ENCODE data around the gene CTTN. TPM values are rescaled to one million over a fixed set of nuclear protein-coding genes. Genes with fewer than 3 reads are reported as not detected.
"Not testable (repeated sequence)": the region's sequence is repeated elsewhere in the genome, so short reads cannot be mapped to it uniquely, and the experiment has no call there.

The CTTN gene
- total RNA-seq, 1 donor from 2014 or later: 296 TPM

DNA sequence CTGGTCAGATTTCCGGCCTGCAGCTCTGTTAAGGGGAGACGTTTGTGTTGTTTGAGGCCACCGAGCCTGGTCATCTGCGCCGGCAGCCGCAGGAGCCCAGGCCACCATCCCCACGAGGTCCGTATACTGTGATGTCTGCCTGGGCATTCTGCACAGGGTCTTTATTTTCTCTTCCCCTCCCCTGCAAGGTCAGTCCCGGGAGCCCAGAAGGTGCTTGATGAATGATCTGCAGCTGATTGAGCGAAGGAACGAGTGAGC lies 45.4 kb downstream of the CTTN start:
- Mint-ChIP-seq H3K36me3 (ENCODE audit: unreplicated experiment) (peaks cover 4% of the 10 kb centered on the region), H3K27ac (ENCODE audit: unreplicated experiment) (no peak overlapping the region), H3K4me3 (ENCODE audit: unreplicated experiment) (no peak overlapping the region), H3K4me1 (ENCODE audit: low read depth, unreplicated experiment) (peaks cover 4% of the 10 kb centered on the region), H3K9me3 (ENCODE audit: unreplicated experiment) (no peaks in the 10 kb centered on the region), H3K27me3 (ENCODE audit: unreplicated experiment) (peaks cover 2% of the 10 kb centered on the region)
- DNase-seq: no peak
- TF ChIP-seq, protein P1, sequence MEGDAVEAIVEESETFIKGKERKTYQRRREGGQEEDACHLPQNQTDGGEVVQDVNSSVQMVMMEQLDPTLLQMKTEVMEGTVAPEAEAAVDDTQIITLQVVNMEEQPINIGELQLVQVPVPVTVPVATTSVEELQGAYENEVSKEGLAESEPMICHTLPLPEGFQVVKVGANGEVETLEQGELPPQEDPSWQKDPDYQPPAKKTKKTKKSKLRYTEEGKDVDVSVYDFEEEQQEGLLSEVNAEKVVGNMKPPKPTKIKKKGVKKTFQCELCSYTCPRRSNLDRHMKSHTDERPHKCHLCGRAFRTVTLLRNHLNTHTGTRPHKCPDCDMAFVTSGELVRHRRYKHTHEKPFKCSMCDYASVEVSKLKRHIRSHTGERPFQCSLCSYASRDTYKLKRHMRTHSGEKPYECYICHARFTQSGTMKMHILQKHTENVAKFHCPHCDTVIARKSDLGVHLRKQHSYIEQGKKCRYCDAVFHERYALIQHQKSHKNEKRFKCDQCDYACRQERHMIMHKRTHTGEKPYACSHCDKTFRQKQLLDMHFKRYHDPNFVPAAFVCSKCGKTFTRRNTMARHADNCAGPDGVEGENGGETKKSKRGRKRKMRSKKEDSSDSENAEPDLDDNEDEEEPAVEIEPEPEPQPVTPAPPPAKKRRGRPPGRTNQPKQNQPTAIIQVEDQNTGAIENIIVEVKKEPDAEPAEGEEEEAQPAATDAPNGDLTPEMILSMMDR (IDR thresholded peaks at IDR 0.05; ENCODE audit: partially characterized antibody, unreplicated experiment): no peak

DNA sequence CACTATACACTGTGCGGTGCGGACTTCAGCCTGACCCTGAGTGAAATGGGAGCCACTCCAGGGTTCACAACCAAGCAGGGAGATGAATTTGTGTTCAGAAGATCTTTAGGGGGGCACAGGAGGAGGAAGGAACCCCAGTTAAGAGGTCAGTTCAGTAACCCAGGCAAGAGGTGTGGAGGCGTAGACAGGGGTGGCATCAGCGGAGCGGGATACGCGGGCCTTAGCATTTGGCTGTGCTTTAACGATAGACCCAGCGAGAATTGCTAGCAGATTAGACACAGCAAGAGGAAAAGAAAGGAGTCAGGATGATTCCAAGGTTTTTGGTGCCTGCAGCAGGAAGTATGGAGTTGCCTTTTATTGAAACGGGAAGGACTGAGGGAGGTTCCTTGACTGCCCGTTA lies 46.8 kb downstream of the CTTN start:
- H3K9me3 Mint-ChIP-seq (ENCODE audit: unreplicated experiment): peaks cover 3% of the 10 kb centered on the region
- no peak for DNase-seq
- H3K36me3 Mint-ChIP-seq (ENCODE audit: unreplicated experiment): peaks cover 17% of the 10 kb centered on the region
- peaks cover 2% of the 10 kb centered on the region for H3K27me3 Mint-ChIP-seq (ENCODE audit: unreplicated experiment)
- no peak overlapping the region for H3K27ac Mint-ChIP-seq (ENCODE audit: unreplicated experiment)
- TF ChIP-seq, protein P1 (IDR thresholded peaks at IDR 0.05; ENCODE audit: partially characterized antibody, unreplicated experiment): no peak
- H3K4me1 Mint-ChIP-seq (ENCODE audit: low read depth, unreplicated experiment): peaks cover 4% of the 10 kb centered on the region
- no peak overlapping the region for H3K4me3 Mint-ChIP-seq (ENCODE audit: unreplicated experiment)

DNA sequence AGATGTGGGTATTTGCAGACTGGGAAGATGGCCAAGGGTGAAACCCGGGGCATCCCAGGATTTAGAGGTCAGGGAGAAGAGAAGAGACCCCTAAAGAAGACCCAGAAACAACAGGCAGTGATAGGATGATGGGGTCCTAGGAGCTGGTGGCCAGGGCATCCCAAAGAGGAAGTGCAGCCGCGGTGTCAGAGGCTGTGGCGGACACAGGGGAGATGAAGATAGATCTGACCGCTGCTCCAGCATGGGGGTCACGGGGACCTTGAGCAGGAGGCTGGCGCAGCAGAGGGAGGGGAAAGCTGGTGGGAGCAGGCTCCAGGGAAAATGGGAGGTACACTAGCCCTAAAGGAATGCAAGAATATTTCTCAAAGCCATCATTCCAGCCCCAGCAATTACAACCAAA lies 47.3 kb downstream of the CTTN start:
- Mint-ChIP-seq H3K27ac (ENCODE audit: unreplicated experiment) (no peak overlapping the region), H3K4me3 (ENCODE audit: unreplicated experiment) (no peak overlapping the region), H3K9me3 (ENCODE audit: unreplicated experiment) (peaks cover 3% of the 10 kb centered on the region), H3K27me3 (ENCODE audit: unreplicated experiment) (peaks cover 2% of the 10 kb centered on the region), H3K4me1 (ENCODE audit: low read depth, unreplicated experiment) (peaks cover 4% of the 10 kb centered on the region), H3K36me3 (ENCODE audit: unreplicated experiment) (peaks cover 17% of the 10 kb centered on the region)
- TF ChIP-seq, protein P1 (IDR thresholded peaks at IDR 0.05; ENCODE audit: partially characterized antibody, unreplicated experiment): no peak
- no peak for DNase-seq

DNA sequence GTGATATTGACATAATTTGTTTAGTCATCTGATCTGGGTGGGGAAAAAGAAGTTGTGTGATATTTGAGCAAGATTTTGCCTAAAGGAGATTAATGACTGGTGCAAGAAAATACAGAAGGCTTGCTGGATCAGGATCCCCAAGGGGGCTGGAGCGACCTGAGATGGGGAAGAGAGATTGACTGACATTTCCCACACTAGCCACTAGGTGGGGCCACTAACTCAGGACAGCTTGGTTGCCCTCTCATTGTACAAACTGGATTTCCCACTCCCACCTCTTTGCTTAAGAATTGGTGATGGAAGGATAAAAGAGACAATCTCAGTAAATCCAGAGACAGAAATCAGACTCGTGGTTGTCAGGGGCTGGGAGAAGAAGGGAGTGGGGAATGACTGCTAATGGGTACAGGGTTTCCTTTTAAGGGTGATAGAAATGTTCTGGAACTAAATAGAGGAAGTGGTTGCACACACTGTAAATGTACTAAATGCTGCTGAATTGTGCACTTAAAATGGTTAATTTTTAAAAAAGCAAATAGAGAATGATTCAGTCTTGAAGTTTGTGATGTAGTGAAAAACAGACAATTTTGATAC lies 50.7 kb downstream of the CTTN start:
- Mint-ChIP-seq H3K27me3 (ENCODE audit: unreplicated experiment) (peaks cover 3% of the 10 kb centered on the region), H3K36me3 (ENCODE audit: unreplicated experiment) (peaks cover 17% of the 10 kb centered on the region), H3K4me3 (ENCODE audit: unreplicated experiment) (peak overlapping the region; percentile 51), H3K9me3 (ENCODE audit: unreplicated experiment) (peaks cover 3% of the 10 kb centered on the region), H3K27ac (ENCODE audit: unreplicated experiment) (no peak overlapping the region), H3K4me1 (ENCODE audit: low read depth, unreplicated experiment) (no peaks in the 10 kb centered on the region)
- TF ChIP-seq, protein P1 (IDR thresholded peaks at IDR 0.05; ENCODE audit: partially characterized antibody, unreplicated experiment): peak; percentile 80
- peak; percentile 55 for DNase-seq

DNA sequence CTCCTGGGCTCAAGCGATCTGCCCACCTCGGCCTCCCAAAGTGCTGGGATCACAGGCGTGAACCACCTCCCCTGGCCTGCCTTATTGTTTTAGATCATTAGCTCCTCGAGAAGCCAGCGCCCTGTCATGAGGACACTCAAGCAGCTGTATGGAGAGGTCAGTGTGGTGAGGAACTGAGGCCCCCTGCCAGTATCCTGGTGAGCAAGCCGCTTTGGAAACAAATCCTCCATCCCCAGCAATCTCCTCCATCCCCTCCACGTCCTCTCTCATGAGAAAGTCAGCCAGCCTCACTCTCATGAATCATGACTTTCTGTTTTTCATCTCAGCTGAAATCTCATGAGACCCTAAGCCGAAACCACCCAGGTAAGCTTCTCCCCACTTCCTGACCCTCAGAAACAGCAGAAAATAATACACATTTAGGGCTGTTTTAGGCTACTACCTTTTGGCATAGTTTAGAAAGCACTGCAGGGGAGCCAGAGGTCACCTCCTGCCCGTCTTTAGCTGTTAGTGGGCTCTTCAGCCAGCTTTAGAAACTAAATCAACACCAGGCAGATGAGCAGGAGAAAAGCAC lies 56.0 kb downstream of the CTTN start:
- Mint-ChIP-seq H3K4me3 (ENCODE audit: unreplicated experiment) (no peak overlapping the region), H3K27ac (ENCODE audit: unreplicated experiment) (peak overlapping the region; percentile 76), H3K27me3 (ENCODE audit: unreplicated experiment) (peaks cover 6% of the 10 kb centered on the region), H3K36me3 (ENCODE audit: unreplicated experiment) (peaks cover 7% of the 10 kb centered on the region), H3K9me3 (ENCODE audit: unreplicated experiment) (peaks cover 9% of the 10 kb centered on the region), H3K4me1 (ENCODE audit: low read depth, unreplicated experiment) (peaks cover 19% of the 10 kb centered on the region)
- no peak for DNase-seq
- TF ChIP-seq, protein P1 (IDR thresholded peaks at IDR 0.05; ENCODE audit: partially characterized antibody, unreplicated experiment): no peak

DNA sequence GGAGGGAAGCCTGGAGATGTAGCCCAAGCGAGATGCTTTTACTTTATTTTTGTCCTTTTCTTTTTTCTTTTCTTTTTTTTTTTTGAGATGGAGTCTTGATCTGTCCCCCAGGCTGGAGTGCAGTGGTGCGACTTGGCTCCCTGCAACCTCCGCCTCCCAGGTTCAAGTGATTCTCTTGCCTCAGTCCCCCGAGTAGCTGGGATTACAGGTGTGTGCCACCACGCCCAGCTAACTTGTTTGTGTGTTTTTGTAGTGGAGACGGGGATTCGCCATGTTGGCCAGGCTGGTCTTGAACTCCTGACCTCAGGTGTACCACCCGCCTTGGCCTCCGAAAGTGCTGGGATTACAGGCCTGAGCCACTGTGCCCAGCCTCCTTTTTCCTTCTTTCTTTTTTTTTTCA lies 56.5 kb downstream of the CTTN start:
- not testable (repeated sequence) for H3K27me3 Mint-ChIP-seq (ENCODE audit: unreplicated experiment); H3K36me3 Mint-ChIP-seq (ENCODE audit: unreplicated experiment); H3K9me3 Mint-ChIP-seq (ENCODE audit: unreplicated experiment); H3K4me3 Mint-ChIP-seq (ENCODE audit: unreplicated experiment); DNase-seq
- Mint-ChIP-seq H3K27ac (ENCODE audit: unreplicated experiment) (peak overlapping the region; percentile 76), H3K4me1 (ENCODE audit: low read depth, unreplicated experiment) (peaks cover 19% of the 10 kb centered on the region)

Measured in glutamatergic neuron (in vitro differentiated cells).